T47D (cell line): Measurements from ENCODE around the gene DOK4.

Experiments used
- DNase-seq, 2 experiments: peaks; one replicate each; pipeline versions ENCODE4 v3.0.0 to v3.0.0-alpha.2; 2011 to 2012; ENCODE audit warnings: low read depth in 1 of 2, low spot score in 1 of 2
- JUND ChIP-seq: IDR thresholded peaks from 2 replicates; pipeline ENCODE4 v1.6.1; 2012; ENCODE audit warnings: low read depth
- in situ Hi-C: cut with HindIII; loops from 2 replicates; pipeline ENCODE4 v1.10.0; 2016; ENCODE audit warnings: low sequenced_read_pairs, low pct_unique_long_range_greater_than_20kb

Gene DOK4

DNA sequence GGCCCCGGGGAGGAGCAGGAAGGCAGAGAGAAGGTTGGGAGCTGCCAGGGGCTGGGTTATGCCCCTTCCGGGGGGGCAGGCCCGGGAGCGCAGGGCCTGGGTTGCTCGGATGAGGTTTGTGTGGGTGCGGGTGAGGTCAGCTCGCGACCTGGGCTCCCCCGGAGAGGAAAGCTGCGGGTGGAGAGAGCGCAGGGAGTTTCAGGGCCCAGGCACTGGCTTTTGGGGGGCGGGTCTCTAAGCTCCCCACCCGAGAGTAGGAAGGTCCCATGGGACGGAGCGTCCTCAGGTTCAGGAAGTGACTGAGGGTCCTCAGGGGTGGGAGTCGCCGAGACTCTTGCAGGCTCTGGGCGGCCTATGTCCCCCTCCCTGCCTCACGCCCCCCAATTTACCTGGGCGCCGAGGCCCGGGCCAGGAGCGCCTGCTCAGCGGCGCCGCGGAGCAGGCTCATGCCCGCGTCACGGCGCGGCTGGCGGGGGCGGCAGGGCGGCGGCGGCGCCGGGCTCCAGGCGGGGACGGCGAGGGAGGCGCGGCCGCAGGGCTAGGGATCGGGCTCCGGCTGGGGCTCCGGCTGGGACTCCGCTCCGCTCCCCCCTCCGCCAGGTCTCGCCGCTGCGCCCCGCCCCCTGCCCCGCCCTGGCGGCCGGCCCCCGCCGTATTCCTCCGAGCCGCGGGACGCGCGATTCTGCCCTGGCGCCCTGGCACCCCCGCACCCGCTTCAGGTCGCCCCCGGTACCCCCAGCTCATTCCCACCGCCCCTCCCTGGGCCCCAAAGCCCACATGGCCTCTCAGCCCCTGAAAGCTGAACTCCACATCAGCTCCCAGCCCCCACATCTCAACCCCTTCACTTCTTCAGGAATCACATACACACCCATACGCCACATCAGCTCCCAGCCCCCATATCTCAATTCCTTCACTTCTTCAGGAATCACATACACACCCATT lies at the start of gene DOK4:
Gene DOK4 (minus strand): TSS at position 578 of the 942 bp plus-strand sequence. CDS start 6,986 bp downstream, outside the sequence.
- DNase-seq, result peak; percentile 72 to 93
- TF ChIP-seq JUND, result no peak
- in situ Hi-C loops, result no loop called here

DNA sequence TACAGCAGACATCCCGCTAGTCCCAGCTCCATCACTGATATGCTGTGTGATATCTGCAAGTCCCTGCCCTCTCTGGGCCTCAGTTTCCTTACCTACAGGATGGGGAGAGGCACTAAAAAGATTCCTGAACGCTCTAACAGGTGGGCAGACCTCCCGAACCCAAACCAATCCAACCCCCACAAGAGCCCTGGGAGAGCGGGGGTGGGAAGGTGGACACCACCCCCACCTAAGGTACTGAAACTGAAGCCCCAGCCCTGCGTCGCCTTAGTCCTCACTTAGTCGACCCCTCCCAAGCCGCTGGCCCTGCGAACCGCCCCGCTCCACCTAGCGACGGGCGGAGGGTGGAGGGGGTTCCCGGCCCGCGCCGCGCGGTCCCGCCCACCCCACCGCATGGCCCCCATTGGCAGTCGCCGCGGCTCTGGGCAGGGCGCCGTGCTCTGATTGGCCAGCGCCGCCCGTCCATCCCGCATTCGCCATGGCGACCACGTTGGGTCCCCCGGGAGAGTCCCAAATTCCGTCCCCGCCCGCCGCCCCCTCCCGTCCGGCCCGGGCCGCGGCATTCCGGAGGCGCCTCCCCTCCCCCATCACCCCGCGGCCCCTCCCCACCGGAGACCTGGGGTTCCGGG lies 49.5 kb upstream of the DOK4 start:
- in situ Hi-C loops, result no loop called here
- TF ChIP-seq JUND, result no peak

DNA sequence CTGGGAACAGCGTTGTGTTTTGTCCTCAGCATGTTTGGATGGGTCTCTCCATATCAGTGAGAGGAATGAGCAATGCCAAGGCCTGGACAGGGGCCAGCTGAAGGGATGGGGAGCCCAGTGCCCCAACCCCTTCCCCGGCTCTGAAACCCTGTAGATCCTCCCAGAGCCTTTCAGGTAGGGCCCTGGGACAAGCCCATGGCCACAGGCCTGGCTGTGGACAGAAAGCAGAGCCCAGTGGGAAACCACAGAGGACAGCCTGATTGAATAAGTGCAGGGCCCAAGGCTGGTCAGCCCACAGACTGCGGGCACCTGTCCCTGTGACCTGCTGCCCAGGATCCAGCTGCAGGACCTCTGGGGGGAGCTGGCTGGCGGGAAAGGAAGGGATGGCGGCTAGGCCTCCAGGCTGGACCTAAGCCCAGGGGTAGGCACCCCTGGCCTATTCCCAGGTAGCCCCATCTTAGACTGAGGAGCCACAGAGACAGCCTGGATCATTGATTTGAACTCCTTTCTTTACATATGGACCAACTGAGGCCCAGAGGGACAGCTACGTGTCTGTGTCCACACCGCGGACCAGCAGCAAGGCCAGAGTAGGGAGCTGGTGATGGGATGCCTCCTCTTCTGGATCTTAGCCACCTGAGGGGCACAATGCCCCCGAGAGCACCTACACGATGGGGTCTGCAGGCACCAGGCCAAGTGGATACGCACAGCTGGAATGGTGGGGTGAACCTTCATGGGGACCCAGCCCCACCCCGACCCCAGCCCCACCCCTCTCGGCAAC lies 48.8 kb upstream of the DOK4 start:
- no peak for DNase-seq
- in situ Hi-C loops, result no loop called here
- no peak for TF ChIP-seq JUND

More for the DNA sequence above, 49.5 kb upstream of the DOK4 start:
- peak; percentile 91 to 99 for DNase-seq

DNA sequence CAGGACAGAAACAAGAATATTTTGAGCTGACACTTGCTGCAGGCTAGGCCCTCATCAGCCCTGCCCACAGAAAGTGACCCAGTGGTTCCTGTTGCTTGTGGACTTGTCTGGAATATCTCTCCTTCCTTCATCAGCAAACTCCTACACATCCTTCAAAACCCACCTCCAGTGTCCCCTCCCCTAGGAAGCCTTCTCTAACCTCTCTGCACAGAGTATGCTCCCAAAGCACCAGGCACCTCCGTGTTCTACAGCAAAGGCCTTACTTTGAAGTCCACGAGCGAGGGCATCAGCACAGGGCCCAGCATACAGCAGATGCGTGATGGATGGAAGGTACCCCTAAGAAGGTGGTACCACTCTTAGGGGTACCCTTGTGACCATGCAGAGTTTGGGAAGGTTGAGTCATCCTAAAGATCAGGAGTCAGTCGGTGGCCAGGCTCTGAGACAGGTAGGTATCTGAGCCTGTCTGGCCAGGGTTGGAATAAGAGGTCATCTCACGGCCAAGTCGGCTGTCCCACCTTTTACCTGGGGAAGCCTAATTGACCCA lies 48.1 kb upstream of the DOK4 start:
- in situ Hi-C loops, result no loop called here
- no peak for DNase-seq

DNA sequence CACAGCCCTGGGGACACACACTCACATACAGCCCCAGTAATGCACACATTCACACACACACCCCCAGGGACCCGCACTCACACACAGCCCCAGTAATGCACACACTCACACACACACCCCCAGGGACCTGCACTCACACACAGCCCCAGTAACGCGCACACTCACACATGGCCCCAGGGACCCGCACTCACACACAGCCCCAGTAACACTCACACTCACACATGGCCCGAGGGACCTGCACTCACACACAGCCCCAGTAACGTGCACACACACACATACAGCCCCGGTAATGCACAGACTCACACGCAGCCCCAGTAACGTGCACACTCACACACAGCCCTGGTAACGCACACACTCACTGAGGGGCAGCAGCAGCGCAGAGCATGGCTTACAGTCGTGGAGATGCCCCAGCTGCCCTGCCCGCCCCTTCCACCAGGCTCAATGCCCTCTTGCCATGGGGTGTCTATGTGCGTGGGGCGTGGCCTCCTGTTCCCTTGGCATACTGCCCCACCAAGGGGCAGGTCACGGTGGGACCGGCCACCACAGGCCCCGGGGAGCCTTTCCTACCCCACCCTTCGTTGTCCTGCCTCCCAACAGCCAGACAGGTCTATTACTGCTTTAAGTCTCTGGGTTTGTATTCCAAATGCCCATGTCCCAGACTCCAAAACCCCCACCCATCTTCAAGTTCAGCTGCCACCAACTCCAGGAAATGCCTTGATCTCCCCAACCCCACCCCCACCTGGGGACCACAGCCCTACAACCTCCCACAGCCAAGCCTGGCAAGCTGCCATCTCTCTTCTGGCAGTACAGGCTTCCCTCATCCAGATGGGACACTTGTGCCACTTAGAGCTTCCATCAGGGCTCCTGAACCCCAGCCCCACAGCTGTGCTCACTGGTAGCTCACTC lies 47.4 kb upstream of the DOK4 start:
- in situ Hi-C loops, result no loop called here
- DNase-seq, result no peak

More for the DNA sequence above, 48.1 kb upstream of the DOK4 start:
- TF ChIP-seq JUND, result no peak

DNA sequence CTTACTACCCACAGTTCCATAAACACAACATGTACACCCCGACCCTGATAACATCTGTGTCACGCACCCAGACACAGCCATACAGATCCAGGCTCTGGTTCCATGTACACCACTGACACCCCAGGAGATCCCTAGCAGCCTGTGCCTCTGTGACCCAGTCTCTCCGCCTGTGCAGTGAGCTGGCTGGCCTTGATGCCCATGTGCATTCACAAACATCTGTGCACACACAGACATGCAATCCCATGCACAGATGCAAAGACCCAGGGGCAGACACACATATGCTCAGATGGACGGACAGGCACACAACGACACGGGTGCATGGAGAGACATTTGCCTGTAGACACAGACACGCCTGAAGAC lies 46.0 kb upstream of the DOK4 start:
- DNase-seq, result no peak
- in situ Hi-C loops, result no loop called here
- no peak for TF ChIP-seq JUND

More for the DNA sequence above, 47.4 kb upstream of the DOK4 start:
- no peak for TF ChIP-seq JUND

DNA sequence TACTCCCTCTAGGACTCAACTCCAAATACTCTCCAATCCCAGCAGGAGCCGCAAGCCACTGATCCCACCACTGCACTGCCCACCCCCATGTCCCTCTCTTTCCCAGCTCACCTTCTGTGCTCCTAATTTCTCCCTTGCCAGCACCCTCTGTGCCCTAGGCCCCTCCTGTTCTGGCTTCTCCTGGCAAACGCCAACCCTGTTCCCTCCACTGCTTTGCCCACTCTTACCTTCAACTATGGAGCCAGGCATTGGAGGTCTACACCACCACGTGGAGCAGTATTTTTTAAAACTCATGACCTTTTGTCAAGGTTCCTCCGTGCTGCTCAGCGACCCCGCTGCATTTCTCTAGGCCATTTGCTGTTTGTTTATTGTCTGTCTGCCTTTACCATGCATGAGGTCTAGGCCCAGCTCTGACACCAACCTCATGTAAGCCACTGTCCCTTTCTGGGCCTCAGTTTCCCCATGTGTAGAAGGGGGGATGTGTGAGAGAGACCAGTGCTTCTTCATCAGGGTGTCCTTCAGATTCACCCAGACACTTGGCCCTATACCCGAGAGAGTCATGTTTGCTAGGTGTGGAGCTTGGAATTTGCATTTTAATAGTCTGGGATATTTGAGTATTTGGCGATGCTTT lies 45.5 kb upstream of the DOK4 start:
- in situ Hi-C loops, result no loop called here
- DNase-seq, result no peak
- no peak for TF ChIP-seq JUND

DNA sequence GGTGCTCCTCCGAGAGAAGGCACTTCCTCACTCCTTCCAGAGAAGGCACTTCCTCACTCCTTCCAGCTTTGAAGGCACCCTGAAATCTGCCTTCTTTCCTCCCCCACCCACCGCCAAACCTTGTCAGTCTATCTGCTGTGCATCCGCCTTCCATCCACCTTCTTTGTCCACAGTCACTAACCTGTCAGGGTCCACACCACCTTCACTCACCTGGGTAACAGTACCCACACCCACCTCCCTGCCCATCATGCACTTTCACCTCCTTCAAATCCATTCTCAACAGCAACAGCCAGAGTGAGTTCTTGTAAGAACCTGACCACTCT lies 44.9 kb upstream of the DOK4 start:
- in situ Hi-C loops, result no loop called here
- TF ChIP-seq JUND, result no peak
- no peak for DNase-seq

DNA sequence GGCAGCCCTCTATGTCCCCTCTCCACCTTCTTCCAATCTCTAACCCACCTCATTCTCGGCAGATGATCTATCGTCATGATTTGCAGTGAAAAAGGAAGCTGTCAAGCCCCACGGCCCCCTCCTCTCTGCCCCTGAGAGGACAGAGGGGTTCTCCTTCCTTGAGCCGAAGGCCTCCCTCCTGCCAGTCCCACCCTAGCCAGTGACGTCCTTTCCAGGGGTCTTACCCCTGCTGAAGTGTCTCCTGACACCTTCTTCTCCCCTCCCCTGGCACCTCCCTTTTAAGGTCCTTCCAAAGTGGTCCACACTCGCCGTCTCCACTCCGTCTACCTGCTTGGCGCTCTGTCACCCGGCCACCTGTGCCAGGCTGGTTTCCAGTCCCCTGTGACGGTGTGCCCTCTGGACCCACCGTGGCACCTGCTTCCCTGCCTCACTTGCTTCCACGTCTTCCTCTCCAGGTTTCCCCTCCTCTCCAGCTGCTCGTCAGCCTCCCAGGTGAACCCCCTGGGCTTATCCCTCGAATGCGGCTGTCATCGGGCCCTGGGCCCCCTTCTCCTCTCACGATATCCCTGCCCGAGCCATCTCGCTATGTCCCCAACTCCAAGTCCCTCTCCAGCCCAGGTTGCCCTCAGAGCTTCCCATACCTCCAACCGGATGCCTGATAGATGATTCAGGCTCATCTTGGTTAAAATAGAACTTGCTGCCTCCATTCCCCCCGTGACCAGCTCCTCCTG lies 44.4 kb upstream of the DOK4 start:
- in situ Hi-C loops, result no loop called here
- TF ChIP-seq JUND, result no peak
- no peak for DNase-seq

DNA sequence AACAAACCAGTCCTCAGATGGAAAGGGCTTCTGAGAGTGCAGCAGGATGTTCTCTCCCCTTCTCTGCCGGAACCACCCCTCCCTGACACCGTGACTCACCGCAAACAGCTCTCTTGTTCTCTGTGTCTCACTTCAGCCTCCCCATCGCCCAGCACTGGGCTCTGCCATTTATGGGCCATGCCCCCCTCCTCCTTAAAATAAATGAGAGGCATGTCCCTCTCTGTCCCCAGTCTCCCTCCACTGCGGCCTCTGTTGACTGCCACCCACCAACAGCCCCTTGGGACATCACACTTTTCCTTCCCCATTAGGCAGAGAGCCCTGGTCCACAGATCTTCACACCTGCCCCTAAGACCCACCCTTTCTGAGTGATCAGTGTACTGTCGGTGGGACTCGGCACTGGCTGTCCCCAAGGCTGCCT lies 43.8 kb upstream of the DOK4 start:
- no peak for TF ChIP-seq JUND
- in situ Hi-C loops, result no loop called here
- no peak for DNase-seq
